Left forelimb (tissue), 1 donor: ENCODE results near the gene ACTG2.
"Not testable (repeated sequence)": the region's sequence is repeated elsewhere in the genome, so short reads cannot be mapped to it uniquely, and the experiment has no call there.

ENCODE experiments used
- DNase-seq: peaks from one replicate; pipeline ENCODE4 v3.0.0-alpha.2; 2018; ENCODE audit warnings: low spot score

Gene ACTG2

GRCh38 chr2:73893764-73894474, 1.1 kb downstream of the ACTG2 start:
- DNase-seq = no peak

- DNase-seq = no peak
Measured at GRCh38 chr2:73894475-73894850, 1.7 kb downstream of the ACTG2 start.

- no peak for DNase-seq
Measured at GRCh38 chr2:73894877-73895276, 2.1 kb downstream of the ACTG2 start.

DNA sequence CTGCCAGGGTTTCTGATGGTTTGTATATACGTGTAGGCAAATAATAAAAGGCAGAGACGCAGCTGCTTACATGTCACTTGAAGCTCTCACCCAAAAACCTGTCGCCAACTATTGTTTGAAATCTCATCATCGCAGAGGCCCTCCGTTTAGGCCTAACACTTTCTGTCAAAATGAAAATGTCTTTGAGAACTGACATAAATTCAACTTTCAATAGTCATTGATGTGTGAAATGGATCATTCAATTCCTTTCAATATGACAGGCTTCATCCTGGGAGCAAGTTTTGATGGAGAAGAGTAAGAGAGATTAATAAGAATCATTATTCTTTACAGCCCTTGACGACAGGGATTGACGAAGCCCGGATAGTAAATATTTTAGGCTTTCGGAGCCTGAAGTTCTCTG, 2.7 kb downstream of the ACTG2 start:
- DNase-seq = no peak

DNA sequence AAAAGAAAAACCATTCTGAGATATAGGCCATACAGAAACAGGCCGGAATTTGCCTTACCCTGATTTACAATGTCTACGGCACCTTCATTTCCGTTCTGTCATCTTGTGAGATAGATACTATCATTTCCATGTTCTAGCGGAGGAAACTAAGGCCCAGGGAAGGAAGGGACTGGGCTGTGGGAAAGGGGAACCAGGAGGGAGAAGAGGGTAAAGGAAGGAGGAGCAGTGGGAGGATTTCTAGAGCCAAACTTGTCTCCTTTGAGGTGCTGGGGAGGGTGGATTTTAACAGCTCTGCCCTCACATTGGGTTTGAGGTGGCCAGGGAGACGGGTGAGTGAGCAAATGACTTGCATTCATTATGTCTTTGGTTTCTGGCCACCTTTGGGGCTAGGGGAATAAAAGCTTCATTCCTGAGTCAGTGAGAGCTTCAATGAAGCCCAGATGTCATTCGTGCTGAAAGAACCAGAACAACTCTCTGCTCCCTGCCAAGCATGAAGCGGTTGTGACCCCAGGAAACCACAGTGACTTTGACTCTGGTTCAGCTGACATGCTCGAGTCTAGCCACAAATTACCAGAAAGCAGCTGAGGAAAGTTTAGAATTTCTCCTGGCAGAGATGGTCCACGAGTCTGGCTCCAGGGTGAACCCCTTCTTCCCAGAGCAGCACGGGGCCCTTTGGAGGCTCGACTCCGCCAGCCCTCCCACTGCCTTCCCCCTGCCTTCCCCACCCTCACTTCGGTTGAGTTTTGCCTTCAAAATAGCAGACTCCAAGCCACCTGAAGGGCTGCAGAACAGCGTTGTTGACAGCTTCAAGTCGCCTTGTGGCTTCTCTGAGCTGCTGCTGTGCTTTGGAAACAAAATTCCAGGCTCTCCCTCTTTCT, 3.8 kb downstream of the ACTG2 start:
- DNase-seq = no peak

- DNase-seq = no peak
Measured at GRCh38 chr2:73897240-73897583, 4.4 kb downstream of the ACTG2 start.

DNA sequence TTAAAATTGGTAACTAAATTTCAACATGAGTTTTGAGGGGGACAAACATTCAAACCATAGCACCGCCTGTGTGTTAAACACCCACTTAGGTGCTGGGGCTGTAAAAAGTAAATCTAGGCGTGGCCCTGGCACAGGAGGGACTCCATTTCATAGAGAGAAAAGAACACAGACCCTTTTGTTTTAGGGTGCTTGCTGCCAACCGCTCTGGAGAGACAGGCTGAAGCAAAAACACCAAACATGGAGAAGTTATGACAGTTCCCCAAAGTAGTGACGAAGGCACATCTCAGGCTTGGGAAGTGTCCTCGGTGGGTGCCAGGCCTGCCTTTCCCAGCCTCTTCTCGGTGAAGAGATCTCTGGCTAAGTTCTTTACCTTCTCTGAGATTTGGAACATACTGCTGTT, 5.1 kb downstream of the ACTG2 start:
- DNase-seq = no peak

DNA sequence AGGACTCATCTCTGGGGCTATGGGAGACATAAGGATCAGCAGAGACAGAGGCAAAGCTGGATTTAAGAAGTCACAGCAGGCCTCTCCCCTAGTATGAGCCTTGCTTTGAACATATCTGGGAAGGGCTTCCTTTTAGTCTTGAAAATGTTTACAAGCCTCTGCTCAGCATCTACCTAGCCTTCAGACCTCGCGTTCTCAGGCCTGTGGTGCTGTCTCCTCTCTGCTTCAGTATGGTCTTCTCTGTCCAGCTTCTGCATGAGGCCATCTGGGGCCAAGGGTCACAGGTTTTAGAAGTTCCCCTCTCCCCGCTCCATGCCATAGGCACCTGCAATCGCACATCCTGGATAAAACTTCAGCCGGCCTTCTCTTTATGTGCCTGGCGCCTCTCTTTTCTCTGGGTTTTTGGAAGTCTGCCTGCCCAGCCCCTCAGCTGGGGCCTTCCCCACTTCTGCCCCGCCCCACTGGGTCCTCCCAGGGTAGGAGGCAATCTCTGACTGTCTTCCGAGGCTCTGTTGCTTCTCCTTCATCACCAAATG, 7.1 kb downstream of the ACTG2 start:
- DNase-seq = no peak

DNA sequence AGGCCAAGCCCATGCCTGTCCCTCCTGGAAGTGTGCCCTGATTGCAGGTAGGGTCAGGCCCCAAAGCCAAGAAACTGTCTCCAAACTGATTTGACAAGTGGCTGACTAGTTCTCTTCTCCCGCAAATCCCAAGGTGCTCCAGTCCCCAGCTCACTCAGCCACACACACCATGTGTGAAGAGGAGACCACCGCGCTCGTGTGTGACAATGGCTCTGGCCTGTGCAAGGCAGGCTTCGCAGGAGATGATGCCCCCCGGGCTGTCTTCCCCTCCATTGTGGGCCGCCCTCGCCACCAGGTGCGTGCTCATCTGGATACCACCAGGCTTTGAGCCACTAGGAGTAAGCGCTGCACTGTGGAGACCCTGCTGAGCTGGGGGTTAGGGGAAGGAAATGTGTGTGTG, 8.3 kb downstream of the ACTG2 start:
- DNase-seq = no peak

- no peak for DNase-seq
Measured at GRCh38 chr2:73902284-73902683, 9.5 kb downstream of the ACTG2 start.

GRCh38 chr2:73903313-73903712, 10.5 kb downstream of the ACTG2 start:
- DNase-seq = no peak

GRCh38 chr2:73903949-73904613, 11.3 kb downstream of the ACTG2 start:
- DNase-seq = not testable (repeated sequence)

- DNase-seq = no peak
Measured at GRCh38 chr2:73904952-73905351, 12.1 kb downstream of the ACTG2 start.

DNA sequence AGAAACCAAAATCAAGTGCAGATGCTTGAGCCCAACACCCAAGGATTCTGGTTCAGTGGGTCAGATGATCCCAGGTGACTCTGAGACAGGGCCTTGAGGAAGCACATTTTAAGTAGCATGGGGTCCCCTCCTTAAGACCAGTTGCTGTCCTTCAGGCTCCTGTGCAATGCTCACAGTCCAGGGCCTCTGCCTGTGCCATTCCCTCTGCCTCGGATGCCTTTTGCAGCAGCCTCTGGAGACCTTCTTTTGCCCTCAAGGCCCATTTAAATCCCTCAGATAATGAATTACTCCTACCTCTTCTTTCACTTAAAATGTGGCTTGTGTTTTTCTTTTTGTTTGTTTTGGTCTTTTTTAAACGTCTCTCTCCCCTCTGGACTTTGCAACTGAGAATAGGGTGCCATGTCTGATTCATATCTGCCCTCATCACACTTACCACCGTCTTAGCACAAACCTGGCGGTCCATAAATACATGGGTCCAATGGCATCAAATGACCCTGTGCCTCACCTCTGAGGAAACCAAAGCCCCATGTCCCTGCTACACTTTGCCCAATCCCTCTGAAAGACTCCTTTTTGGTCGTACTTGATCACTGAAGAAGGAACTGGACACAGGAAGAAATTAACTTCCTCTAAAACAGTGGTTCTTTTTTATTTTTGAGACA, 14.2 kb downstream of the ACTG2 start:
- no peak for DNase-seq

- no peak for DNase-seq
Measured at GRCh38 chr2:73907840-73908452, 15.1 kb downstream of the ACTG2 start.

- no peak for DNase-seq
Measured at GRCh38 chr2:73908689-73909652, 16.2 kb downstream of the ACTG2 start.

DNA sequence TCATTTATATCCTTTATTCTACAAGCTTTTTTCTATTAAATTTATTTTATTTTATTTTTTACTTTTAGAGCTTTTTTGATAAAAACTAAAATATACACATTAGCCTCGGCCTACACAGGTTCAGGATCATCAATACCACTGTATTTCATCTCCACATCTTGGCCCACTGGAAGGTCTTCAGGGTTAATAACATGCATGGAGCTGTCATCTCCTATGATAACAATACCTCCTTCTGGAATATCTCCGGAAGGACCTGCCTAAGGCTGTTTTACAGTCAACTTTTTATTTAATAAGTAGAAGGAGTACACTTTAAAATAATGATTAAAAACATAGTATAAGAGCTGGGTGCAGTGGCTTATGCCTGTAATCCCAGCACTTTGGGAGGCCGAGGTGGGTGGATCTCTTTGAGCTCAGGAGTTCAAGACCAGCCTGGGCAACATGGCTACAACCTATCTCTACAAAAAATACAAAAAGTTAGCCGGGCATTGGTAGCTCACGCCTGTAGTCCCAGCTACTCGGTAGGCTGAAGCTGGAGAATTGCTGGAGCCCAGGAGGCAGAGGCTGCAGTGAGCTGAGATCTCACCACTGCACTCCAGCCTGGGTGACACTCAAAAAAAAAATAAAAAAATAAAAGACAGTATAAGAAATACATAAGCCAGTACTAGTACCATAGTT, 18.2 kb downstream of the ACTG2 start:
- DNase-seq = no peak

DNA sequence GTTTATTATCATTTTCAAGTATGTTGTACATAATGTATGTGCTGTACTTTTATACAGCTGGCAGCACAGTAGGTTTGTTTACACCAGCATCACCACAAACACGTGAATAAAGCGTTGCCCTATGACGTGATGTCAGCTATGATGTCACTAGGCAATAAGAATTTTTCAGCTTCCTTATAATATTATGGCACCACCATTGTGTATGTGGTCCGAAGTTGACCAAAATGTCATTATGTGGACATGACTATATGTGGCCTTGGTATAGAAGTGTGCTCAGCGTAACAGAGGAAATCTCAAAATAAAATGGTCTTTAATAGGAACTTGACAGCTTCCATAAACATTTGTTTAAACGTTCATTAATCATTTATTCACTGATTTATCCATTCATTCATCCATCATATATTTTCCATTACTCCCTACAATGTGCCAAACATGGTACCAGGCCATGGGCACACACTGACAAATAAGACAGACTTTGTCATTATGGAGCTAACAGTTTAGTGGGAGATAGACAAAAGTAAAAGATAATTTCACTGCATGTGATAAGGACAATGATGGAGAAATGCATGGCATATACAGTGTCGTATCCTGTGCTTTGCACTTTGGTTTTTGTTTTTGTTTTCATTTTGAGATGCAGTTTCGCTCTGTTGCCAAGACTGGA, 18.9 kb downstream of the ACTG2 start:
- no peak for DNase-seq

- no peak for DNase-seq
Measured at GRCh38 chr2:73913414-73914054, 20.7 kb downstream of the ACTG2 start.
